CD4-positive, alpha-beta T cell (primary cell): Measurements from ENCODE around the gene MT1HL1. TPM values are rescaled to one million over a fixed set of nuclear protein-coding genes. Genes with fewer than 3 reads are reported as not detected.

Experiments
- ATAC-seq: fragments of 200-7000 bp; cut with Tn5 transposase; one replicate; pipeline ENCODE4 v1.10.0; 2022; ENCODE audit warnings: mild to moderate bottlenecking; ENCODE audit not compliant: poor library complexity
- CTCF ChIA-PET: fragments of 350-600 bp; sonication (Branson Sonifier 250); formaldehyde crosslinking; loops from one replicate; lab custom pipeline; 2021; ENCODE audit warnings: antibody characterized with exemption, inconsistent platforms; lab: Charles Lee
- POLR2A ChIA-PET: fragments of 350-600 bp; sonication (Branson Sonifier 250); formaldehyde crosslinking; loops from one replicate; lab custom pipeline; 2021; ENCODE audit warnings: antibody characterized with exemption, inconsistent platforms; lab: Charles Lee
- DNase-seq, 14 experiments: peaks; one replicate each; pipeline ENCODE4 v3.0.0-alpha.2; 2013 to 2020; ENCODE audit warnings: mixed read lengths in 2 of 14
- H3K27ac ChIP-seq, 2 donors: one replicate each; pipeline versions ENCODE4 v1.5.1 to v1.7.0; 2013; ENCODE audit warnings: low read length in 2 of 2, low read depth in 1 of 2, mild to moderate bottlenecking in 1 of 2
- H3K27me3 ChIP-seq, 2 experiments: 1 replicate in 1 of 2; 2 replicates in 1 of 2; pipeline versions ENCODE4 v1.6.1 to v1.7.0; 2013; ENCODE audit warnings: low read length in 2 of 2, control low read depth in 1 of 2, mild to moderate bottlenecking in 1 of 2, moderate library complexity in 1 of 2; ENCODE audit not compliant: insufficient read depth in 2 of 2, control insufficient read depth in 1 of 2
- H3K36me3 ChIP-seq: one replicate; pipeline ENCODE4 v1.6.1; 2013; ENCODE audit warnings: low read length, control low read depth; ENCODE audit not compliant: insufficient read depth
- H3K4me1 ChIP-seq: one replicate; pipeline ENCODE4 v1.6.1; 2013; ENCODE audit warnings: low read length, control low read depth; ENCODE audit not compliant: insufficient read depth
- H3K4me3 ChIP-seq: one replicate; pipeline ENCODE4 v1.5.1; 2013; ENCODE audit warnings: mild to moderate bottlenecking, low read length, moderate library complexity
- H3K9me3 ChIP-seq, 2 experiments: 1 replicate in 1 of 2; 2 replicates in 1 of 2; pipeline versions ENCODE4 v1.6.1 to v1.7.0; 2013; ENCODE audit warnings: low read length in 2 of 2, mild to moderate bottlenecking in 2 of 2, control low read depth in 1 of 2, moderate library complexity in 1 of 2; ENCODE audit not compliant: control insufficient read depth in 1 of 2, insufficient read depth in 1 of 2
- H3K27ac Mint-ChIP-seq: one replicate; pipeline ENCODE4 v1.8.0; 2020; ENCODE audit warnings: mixed read lengths
- H3K27me3 Mint-ChIP-seq: one replicate; pipeline ENCODE4 v1.8.0; 2021; ENCODE audit warnings: mixed read lengths
- H3K36me3 Mint-ChIP-seq: one replicate; pipeline ENCODE4 v1.8.0; 2021; ENCODE audit warnings: low read depth, mixed read lengths
- H3K4me1 Mint-ChIP-seq: one replicate; pipeline ENCODE4 v1.8.0; 2021; ENCODE audit warnings: low read depth, mixed read lengths
- H3K4me3 Mint-ChIP-seq: one replicate; pipeline ENCODE4 v1.8.0; 2020; ENCODE audit warnings: mild to moderate bottlenecking, mixed read lengths
- H3K9me3 Mint-ChIP-seq: one replicate; pipeline ENCODE4 v1.8.0; 2020; ENCODE audit warnings: mixed read lengths
- CTCF ChIP-seq: fragments of 200-600 bp; IDR thresholded peaks from one replicate; pipeline ENCODE4 v1.8.0; 2022; ENCODE audit warnings: antibody characterized with exemption, mild to moderate bottlenecking
- intact Hi-C, 2 experiments: fragments of 100-400 bp; cut with DNase I in 1 of 2; cut with micrococcal nuclease in 1 of 2; formaldehyde crosslinking; loops; one replicate each; pipeline versions ENCODE4 v1.15.1 to v1.9.0; 2023 to 2025; cut with DNase I, micrococcal nuclease
- total RNA-seq, 174 experiments: library from RNA in 2 of 174; stranded (reverse) in 2 of 174; gene quantifications; one replicate each; pipeline ENCODE4 v1.2.3 and lab custom pipeline; 2021 to 2026

The MT1HL1 gene
- total RNA-seq, 2 experiments from 2014 or later: not detected

- H3K4me1 ChIP-seq: no peaks in the 10 kb centered on the region
- ChIA-PET POLR2A (no interaction called here), CTCF (no interaction called here)
- Mint-ChIP-seq H3K27ac (no peak overlapping the region), H3K4me1 (no peaks in the 10 kb centered on the region), H3K36me3 (no peaks in the 10 kb centered on the region), H3K4me3 (no peak overlapping the region), H3K9me3 (no peaks in the 10 kb centered on the region), H3K27me3 (peaks cover 6% of the 10 kb centered on the region)
- TF ChIP-seq CTCF: no peak
- H3K4me3 ChIP-seq: no peak overlapping the region
- H3K36me3 ChIP-seq: no peaks in the 10 kb centered on the region
- intact Hi-C loops: no loop called here
- no peak for DNase-seq
- peaks cover 0 to 5% of the 10 kb centered on the region in 2 experiments for H3K27me3 ChIP-seq
- no peak overlapping the region for H3K27ac ChIP-seq
- no peak for ATAC-seq
- H3K9me3 ChIP-seq: no peaks in the 10 kb centered on the region
Measured at GRCh38 chr1:237012361-237012760, 8.1 kb upstream of the MT1HL1 start.

- no peak for DNase-seq
- H3K27ac Mint-ChIP-seq: no peak overlapping the region
- ChIA-PET CTCF (no interaction called here), POLR2A (no interaction called here)
- no peaks in the 10 kb centered on the region for H3K36me3 ChIP-seq
- TF ChIP-seq CTCF: no peak
- no peak for ATAC-seq
- no peaks in the 10 kb centered on the region for H3K36me3 Mint-ChIP-seq
- H3K27me3 Mint-ChIP-seq: peaks cover 2% of the 10 kb centered on the region
- no peak overlapping the region for H3K4me3 ChIP-seq
- H3K4me1 Mint-ChIP-seq: no peaks in the 10 kb centered on the region
- intact Hi-C loops: no loop called here
- no peaks in the 10 kb centered on the region for H3K4me1 ChIP-seq
- H3K4me3 Mint-ChIP-seq: no peak overlapping the region
- no peaks in the 10 kb centered on the region for H3K9me3 Mint-ChIP-seq
- H3K27me3 ChIP-seq: peaks cover 0 to 8% of the 10 kb centered on the region in 2 experiments
- H3K9me3 ChIP-seq: no peaks in the 10 kb centered on the region
- no peak overlapping the region for H3K27ac ChIP-seq
Measured at GRCh38 chr1:237011432-237011831, 7.2 kb upstream of the MT1HL1 start.

DNA sequence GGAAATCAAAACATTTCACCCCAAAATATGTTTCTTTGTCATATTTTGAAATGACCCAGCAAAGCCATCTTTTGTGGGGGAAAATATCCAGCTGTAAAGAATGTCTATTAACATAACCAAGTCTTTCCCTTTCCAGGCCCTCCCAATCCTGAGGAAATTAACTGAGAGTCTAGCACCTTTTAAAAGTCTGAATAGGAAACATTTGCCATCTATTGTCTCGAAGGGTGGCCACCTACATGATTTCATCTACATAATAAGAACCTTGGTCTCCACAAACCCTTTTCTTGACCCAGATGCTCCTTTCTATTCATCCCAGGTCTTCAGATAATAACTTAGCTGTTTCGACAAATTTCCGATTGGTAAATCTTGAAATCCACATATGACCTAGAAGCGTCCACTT lies 5.4 kb upstream of the MT1HL1 start:
- H3K9me3 ChIP-seq: no peaks in the 10 kb centered on the region

More for the DNA sequence above, 5.4 kb upstream of the MT1HL1 start:
- POLR2A ChIA-PET: no interaction called here
- H3K36me3 ChIP-seq: no peaks in the 10 kb centered on the region
- Mint-ChIP-seq H3K4me3 (no peak overlapping the region), H3K36me3 (no peaks in the 10 kb centered on the region), H3K27ac (no peak overlapping the region), H3K9me3 (no peaks in the 10 kb centered on the region), H3K27me3 (peaks cover 8% of the 10 kb centered on the region), H3K4me1 (no peaks in the 10 kb centered on the region)
- H3K4me3 ChIP-seq: no peak overlapping the region
- no peak overlapping the region for H3K27ac ChIP-seq
- peaks cover 0 to 8% of the 10 kb centered on the region in 2 experiments for H3K27me3 ChIP-seq
- no peaks in the 10 kb centered on the region for H3K4me1 ChIP-seq
- no peak for TF ChIP-seq CTCF
- CTCF ChIA-PET: no interaction called here
- DNase-seq: no peak
- ATAC-seq: no peak
- intact Hi-C loops: no loop called here
